ENCODE data around the gene RALGDS.

RALGDS gene

DNA sequence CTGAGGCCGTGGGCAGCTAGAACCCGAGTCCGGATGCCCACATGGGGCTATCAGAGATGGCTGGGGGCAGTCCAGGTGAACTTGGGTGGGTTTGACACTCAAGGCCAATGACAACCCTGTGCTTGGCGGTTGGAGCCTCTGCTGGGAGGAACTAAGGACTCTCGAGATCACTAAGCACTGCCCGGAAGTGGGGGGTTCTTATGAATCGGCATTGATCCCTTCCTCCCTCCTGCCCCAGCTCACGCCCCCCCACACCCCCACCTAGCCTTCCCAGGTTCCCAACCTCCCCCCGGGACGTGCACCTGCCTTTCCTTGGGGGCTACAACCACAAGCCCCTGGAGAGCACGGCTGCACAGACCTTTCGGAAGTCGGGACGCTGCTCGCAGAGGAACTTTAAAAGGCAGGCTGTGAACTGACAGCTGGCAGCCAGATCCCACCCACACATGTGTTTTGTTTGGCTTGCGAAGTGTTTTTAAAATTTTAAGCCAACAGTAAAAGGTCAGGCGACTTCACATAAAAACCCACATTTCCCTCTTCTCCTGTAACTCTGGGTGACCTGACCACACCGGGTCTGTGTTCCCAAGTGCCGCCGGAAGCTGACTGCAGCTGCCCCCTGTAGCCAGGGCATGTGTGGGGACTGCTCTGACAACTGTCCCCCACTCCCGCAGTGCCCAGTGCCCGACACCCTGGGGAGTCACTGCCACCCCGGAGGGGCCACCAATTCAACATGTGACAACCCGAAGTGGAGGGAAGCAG lies 5.1 kb upstream of the RALGDS start:
- Histone ChIP-seq H3K4me1 (ENCODE audit: control insufficient read depth, insufficient read depth, low read length) (peaks cover 7% of the 10 kb centered on the region), H3K27ac (ENCODE audit: insufficient read depth, low read depth, low read length, poor library complexity, severe bottlenecking) (no peak overlapping the region), H3K27me3 (ENCODE audit: control insufficient read depth, insufficient read depth, low read length, poor library complexity, severe bottlenecking) (no peaks in the 10 kb centered on the region), H3K4me3 (ENCODE audit: insufficient read depth, low read depth, low read length) (no peak overlapping the region), H3K9me3 (ENCODE audit: control insufficient read depth, low read length) (no peaks in the 10 kb centered on the region), H3K36me3 (ENCODE audit: control insufficient read depth, insufficient read depth, low read length) (no peaks in the 10 kb centered on the region)
- 86 to 88% methylated on average over 24 of the region's 24 CpGs for WGBS, 2 experiments

DNA sequence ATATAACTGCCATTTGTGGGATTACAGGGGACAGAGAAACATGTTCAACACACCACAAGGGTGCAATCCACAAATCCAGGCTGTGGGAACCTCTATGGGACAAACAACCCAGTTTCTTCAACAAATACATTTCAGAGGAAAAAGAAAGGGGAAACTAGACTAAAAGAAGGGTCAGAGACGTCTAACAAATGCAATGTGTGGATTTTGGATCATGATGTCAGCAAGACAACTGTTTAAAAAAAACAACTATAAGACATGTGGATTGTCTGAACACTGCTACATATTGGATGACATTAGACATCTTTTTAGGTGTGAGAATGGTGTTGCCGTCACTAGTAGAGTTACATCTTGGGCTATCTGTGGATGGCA lies 3.9 kb upstream of the RALGDS start:
- Histone ChIP-seq H3K4me1 (ENCODE audit: control insufficient read depth, insufficient read depth, low read length) (peaks cover 9% of the 10 kb centered on the region), H3K27me3 (ENCODE audit: control insufficient read depth, insufficient read depth, low read length, poor library complexity, severe bottlenecking) (no peaks in the 10 kb centered on the region), H3K36me3 (ENCODE audit: control insufficient read depth, insufficient read depth, low read length) (no peaks in the 10 kb centered on the region), H3K4me3 (ENCODE audit: insufficient read depth, low read depth, low read length) (no peak overlapping the region), H3K9me3 (ENCODE audit: control insufficient read depth, low read length) (no peaks in the 10 kb centered on the region), H3K27ac (ENCODE audit: insufficient read depth, low read depth, low read length, poor library complexity, severe bottlenecking) (no peak overlapping the region)
- 93 to 94% methylated on average over 2 of the region's 2 CpGs for WGBS, 2 experiments

DNA sequence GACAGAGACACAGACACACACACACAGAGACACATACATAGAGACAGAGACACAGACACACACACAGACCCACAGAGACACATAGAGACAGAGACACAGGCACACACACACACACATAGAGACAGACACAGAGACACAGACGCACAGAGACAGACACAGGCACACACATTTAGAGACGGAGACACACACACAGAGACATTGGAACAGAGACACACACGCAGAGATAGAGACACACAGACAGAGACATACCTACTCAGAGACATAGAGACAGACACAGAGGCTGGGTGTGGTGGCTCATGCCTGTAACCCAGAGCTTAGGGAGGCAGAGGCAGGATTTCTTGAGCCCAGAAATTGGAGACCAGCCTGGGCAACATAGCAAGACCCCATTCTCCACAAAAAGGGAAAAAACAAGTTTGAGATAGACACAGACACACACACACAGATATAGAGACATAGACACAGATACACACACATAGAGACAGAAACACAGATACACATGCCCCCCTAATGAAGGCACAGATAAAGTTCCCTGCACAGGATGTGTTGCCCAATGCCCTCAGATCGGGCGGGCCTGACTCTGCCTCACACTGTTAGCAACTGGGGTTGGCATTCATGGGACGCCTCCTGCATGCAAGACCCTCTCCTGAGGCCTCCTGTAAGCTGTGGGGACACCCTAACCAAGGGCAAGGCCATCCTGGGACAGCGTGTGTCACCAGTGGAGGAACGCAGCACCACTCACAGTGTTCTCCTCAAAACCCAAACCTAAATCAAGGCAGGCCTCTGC lies 3.3 kb upstream of the RALGDS start:
- Histone ChIP-seq H3K4me1 (ENCODE audit: control insufficient read depth, insufficient read depth, low read length) (peaks cover 14% of the 10 kb centered on the region), H3K27me3 (ENCODE audit: control insufficient read depth, insufficient read depth, low read length, poor library complexity, severe bottlenecking) (no peaks in the 10 kb centered on the region), H3K27ac (ENCODE audit: insufficient read depth, low read depth, low read length, poor library complexity, severe bottlenecking) (no peak overlapping the region), H3K4me3 (ENCODE audit: insufficient read depth, low read depth, low read length) (no peak overlapping the region), H3K9me3 (ENCODE audit: control insufficient read depth, low read length) (no peaks in the 10 kb centered on the region), H3K36me3 (ENCODE audit: control insufficient read depth, insufficient read depth, low read length) (no peaks in the 10 kb centered on the region)
- WGBS, 2 experiments: 91 to 96% methylated on average over 8 of the region's 8 CpGs

DNA sequence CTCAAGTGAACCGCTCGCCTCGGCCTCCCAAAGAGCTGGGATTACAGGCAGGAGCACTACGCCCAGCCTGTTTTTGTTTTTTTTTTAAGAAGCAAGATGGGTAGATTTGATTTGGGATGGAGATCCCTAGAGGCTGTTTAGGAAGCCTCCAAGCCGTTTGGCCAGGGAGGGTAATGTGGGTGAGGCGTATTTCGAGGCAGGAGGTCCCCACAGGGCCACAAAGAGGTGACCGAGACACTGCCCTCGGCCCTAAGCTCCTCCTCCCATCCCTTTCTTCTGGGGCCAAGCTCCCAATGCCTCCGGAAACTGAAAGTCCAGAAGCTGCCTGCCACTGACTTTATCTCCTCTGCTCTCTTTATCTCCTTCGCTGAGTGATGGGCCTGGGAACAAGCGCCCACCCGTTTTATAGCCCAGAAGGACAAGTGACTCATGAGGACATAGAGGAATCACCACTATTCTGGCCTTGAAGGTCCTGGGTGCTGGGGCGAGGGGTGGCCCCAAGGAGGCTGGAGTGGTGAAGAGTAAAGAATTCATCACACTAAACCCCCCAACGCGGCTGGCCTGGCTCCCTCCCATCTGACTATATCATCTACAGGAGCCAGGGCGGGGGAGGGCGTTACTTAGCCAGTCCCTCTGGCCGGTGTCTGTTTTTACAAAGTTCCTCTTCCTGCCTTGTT lies 2.0 kb upstream of the RALGDS start:
- H3K27ac ChIP-seq (ENCODE audit: insufficient read depth, low read depth, low read length, poor library complexity, severe bottlenecking): no peak overlapping the region
- no peaks in the 10 kb centered on the region for H3K27me3 ChIP-seq (ENCODE audit: control insufficient read depth, insufficient read depth, low read length, poor library complexity, severe bottlenecking)
- no peaks in the 10 kb centered on the region for H3K9me3 ChIP-seq (ENCODE audit: control insufficient read depth, low read length)
- peaks cover 27% of the 10 kb centered on the region for H3K4me1 ChIP-seq (ENCODE audit: control insufficient read depth, insufficient read depth, low read length)
- WGBS, 2 experiments: 76% methylated on average over 19 of the region's 19 CpGs
- H3K4me3 ChIP-seq (ENCODE audit: insufficient read depth, low read depth, low read length): no peak overlapping the region
- H3K36me3 ChIP-seq (ENCODE audit: control insufficient read depth, insufficient read depth, low read length): no peaks in the 10 kb centered on the region

DNA sequence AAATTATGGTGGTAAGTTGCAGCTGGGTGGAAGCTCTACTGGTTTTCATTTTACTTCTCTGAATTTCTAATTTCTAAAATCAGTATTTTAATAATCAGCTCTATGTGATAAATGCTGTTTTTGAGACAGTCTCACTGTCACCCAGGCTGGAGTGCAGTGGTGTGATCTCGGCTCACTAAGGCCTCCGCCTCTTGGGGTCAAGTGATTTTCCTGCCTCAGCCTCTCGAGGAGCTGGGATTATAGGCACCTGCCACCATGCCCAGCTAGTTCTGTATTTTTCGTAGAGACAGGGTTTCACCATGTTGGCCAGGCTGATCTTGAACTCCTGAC lies 1.5 kb upstream of the RALGDS start:
- peaks cover 28% of the 10 kb centered on the region for H3K4me1 ChIP-seq (ENCODE audit: control insufficient read depth, insufficient read depth, low read length)
- no peaks in the 10 kb centered on the region for H3K27me3 ChIP-seq (ENCODE audit: control insufficient read depth, insufficient read depth, low read length, poor library complexity, severe bottlenecking)
- H3K36me3 ChIP-seq (ENCODE audit: control insufficient read depth, insufficient read depth, low read length): no peaks in the 10 kb centered on the region
- no peak overlapping the region for H3K4me3 ChIP-seq (ENCODE audit: insufficient read depth, low read depth, low read length)
- H3K9me3 ChIP-seq (ENCODE audit: control insufficient read depth, low read length): no peaks in the 10 kb centered on the region
- WGBS, 2 experiments: 92 to 95% methylated on average over 4 of the region's 4 CpGs
- H3K27ac ChIP-seq (ENCODE audit: insufficient read depth, low read depth, low read length, poor library complexity, severe bottlenecking): no peak overlapping the region

DNA sequence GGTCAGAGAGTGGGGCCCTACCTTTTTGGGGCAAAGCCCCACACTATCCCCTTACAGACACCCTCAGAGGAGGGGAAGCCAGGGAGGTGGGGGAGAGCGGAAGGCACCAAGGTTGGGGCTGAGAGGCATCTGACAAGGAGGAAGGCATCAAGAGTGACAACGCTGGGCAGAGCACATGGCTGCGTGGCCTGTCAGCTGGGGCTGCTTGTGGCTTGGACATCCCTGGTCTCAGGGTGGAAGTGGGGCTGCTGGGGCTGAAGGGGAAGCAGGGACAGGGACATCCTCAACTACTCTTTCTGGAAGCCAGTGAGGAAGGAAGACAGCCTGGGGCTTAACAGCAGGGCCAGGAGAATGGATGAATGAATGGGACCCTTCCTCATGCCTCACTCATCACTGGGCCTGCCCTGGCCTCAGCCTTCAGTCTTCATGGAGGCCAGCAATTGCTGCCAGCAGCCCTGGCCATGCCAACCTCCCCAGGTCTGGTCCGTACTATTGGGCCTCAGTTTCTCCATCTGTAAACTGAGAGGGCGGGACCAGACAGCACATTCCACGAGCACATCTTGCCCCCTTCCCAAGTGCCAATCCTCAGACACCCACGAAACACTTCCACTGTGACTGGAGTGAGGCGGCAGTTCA lies 993 bp upstream of the RALGDS start:
- no peaks in the 10 kb centered on the region for H3K9me3 ChIP-seq (ENCODE audit: control insufficient read depth, low read length)
- no peaks in the 10 kb centered on the region for H3K27me3 ChIP-seq (ENCODE audit: control insufficient read depth, insufficient read depth, low read length, poor library complexity, severe bottlenecking)
- peaks cover 28% of the 10 kb centered on the region for H3K4me1 ChIP-seq (ENCODE audit: control insufficient read depth, insufficient read depth, low read length)
- no peak overlapping the region for H3K4me3 ChIP-seq (ENCODE audit: insufficient read depth, low read depth, low read length)
- no peaks in the 10 kb centered on the region for H3K36me3 ChIP-seq (ENCODE audit: control insufficient read depth, insufficient read depth, low read length)
- 82 to 83% methylated on average over 8 of the region's 8 CpGs for WGBS, 2 experiments
- no peak overlapping the region for H3K27ac ChIP-seq (ENCODE audit: insufficient read depth, low read depth, low read length, poor library complexity, severe bottlenecking)

DNA sequence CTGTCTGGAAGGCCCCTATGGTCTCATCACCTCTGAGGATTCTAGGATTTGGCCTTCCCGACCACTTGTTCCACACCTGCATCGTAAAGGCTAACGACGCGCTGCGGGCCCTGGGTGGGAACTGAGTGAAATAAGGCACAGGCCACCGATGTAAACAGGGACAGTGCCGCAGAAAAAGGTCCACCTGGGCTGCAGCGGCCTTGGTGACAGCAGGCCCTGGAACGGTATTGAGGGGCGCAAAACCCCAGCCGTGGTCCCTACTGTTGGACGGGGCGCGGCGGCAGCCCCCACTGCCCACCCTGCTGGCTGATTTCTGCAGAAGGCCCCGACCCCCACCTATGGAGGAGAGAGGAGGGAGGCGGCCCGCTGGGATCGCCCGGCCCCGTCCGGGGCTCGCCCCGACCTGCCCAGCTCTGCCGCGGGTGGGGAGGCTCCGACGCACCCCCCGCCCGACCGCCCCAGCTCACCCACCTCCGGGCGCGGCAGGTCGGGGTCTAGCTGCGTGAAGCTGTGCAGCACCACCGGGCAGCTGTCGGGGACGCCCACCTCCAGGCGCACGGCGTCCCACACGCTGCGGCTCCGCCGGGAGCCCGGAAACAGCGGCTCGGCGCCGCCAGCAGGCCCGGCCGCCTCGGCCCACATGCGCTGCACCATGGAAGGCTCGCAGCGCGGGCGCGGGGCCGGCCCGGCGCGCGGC lies 391 bp downstream of the RALGDS start:
- Histone ChIP-seq H3K4me1 (ENCODE audit: control insufficient read depth, insufficient read depth, low read length) (peaks cover 36% of the 10 kb centered on the region), H3K27ac (ENCODE audit: insufficient read depth, low read depth, low read length, poor library complexity, severe bottlenecking) (no peak overlapping the region)
- WGBS, 2 experiments: 3% methylated on average over 66 of the region's 66 CpGs

DNA sequence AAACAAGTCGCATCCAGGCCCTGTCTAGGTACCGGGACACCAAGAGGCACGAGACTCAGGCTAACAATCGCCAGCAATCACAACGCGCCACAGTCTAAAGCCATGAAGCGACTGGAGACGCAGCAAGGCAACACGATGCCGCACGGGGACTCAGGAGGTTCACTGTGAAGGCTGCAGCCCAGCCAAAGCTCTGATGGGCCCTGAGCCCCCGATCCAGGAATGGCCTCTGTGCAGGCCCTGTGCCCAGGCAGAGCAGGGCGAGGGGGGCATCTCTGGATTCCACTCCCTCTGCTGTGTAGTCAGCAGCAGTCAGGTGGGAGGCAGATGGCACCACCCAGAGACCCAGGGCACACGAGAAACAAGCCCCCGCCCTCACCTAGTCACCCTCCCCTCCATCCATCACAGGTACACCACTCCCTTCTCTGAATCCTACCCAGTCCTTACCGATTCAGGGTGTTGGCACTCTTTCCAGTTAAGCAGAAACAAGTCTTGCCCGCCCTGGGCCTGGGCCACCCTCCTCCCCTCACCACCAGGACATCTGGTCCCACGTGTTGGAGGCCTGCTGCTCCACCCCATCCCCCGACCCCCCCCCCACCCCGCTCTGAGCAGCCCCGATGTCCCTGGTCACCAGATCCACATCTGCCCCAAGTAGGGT lies 1.1 kb downstream of the RALGDS start:
- Histone ChIP-seq H3K27ac (ENCODE audit: insufficient read depth, low read depth, low read length, poor library complexity, severe bottlenecking) (peak overlapping the region; percentile 44), H3K4me3 (ENCODE audit: insufficient read depth, low read depth, low read length) (peak overlapping the region; percentile 65), H3K9me3 (ENCODE audit: control insufficient read depth, low read length) (no peaks in the 10 kb centered on the region), H3K36me3 (ENCODE audit: control insufficient read depth, insufficient read depth, low read length) (no peaks in the 10 kb centered on the region), H3K4me1 (ENCODE audit: control insufficient read depth, insufficient read depth, low read length) (peaks cover 42% of the 10 kb centered on the region), H3K27me3 (ENCODE audit: control insufficient read depth, insufficient read depth, low read length, poor library complexity, severe bottlenecking) (no peaks in the 10 kb centered on the region)
- 64% methylated on average over 19 of the region's 21 CpGs for WGBS, 2 experiments

More for the DNA sequence above, 391 bp downstream of the RALGDS start:
- H3K4me3 ChIP-seq (ENCODE audit: insufficient read depth, low read depth, low read length): peak overlapping the region; percentile 65
- H3K9me3 ChIP-seq (ENCODE audit: control insufficient read depth, low read length): no peaks in the 10 kb centered on the region
- H3K36me3 ChIP-seq (ENCODE audit: control insufficient read depth, insufficient read depth, low read length): no peaks in the 10 kb centered on the region
- no peaks in the 10 kb centered on the region for H3K27me3 ChIP-seq (ENCODE audit: control insufficient read depth, insufficient read depth, low read length, poor library complexity, severe bottlenecking)

DNA sequence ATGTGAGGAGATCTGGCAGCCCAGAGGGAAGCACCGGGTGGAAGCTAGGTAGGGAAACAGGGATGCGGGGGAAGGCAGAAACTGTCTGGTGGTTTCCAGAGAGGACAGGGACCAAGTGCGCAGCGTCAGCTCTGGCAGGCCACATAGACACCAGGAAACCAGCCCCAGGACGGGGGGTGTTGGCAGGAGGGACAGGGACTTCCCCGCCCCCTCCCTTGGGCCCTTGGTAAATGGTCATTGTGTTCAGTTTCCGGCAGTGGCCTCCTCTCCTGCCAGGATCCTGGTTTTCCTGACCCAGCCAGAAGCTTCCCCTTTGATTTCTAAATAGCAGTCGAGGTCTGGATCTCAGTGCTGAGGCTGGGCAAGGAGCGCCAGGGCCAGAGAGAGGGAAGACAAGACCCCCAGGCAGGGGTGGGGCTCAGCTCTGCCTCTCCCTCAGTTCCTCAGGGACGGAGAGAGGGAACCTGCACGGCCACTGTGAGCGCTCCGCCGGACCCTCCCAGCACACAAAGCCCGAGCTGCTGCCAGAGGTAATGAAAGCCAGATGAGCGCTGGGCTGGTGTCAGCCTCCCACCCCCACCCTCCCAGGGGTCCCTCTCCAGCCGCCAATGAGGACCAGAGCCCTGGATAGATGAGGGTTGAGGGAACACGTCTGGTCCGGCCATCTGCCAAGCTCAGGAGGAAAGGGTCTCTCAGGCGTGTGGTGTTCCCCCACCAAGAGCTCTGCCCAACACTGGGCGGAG lies 1.8 kb downstream of the RALGDS start:
- peaks cover 48% of the 10 kb centered on the region for H3K4me1 ChIP-seq (ENCODE audit: control insufficient read depth, insufficient read depth, low read length)
- 51 to 52% methylated on average over 21 of the region's 21 CpGs for WGBS, 2 experiments

More for the DNA sequence above, 1.8 kb downstream of the RALGDS start:
- Histone ChIP-seq H3K9me3 (ENCODE audit: control insufficient read depth, low read length) (no peaks in the 10 kb centered on the region), H3K27me3 (ENCODE audit: control insufficient read depth, insufficient read depth, low read length, poor library complexity, severe bottlenecking) (no peaks in the 10 kb centered on the region), H3K27ac (ENCODE audit: insufficient read depth, low read depth, low read length, poor library complexity, severe bottlenecking) (no peak overlapping the region), H3K4me3 (ENCODE audit: insufficient read depth, low read depth, low read length) (no peak overlapping the region), H3K36me3 (ENCODE audit: control insufficient read depth, insufficient read depth, low read length) (no peaks in the 10 kb centered on the region)

Data from ectodermal cell (in vitro differentiated cells).